GM18526 (cell line): ENCODE results near the gene PPP2R2B.

Experiments
- POLR2A ChIP-seq: IDR thresholded peaks from 3 replicates; pipeline ENCODE4 v1.6.1; 2011; ENCODE audit not compliant: insufficient read length; ENCODE audit errors: extremely low read depth

Gene PPP2R2B

DNA sequence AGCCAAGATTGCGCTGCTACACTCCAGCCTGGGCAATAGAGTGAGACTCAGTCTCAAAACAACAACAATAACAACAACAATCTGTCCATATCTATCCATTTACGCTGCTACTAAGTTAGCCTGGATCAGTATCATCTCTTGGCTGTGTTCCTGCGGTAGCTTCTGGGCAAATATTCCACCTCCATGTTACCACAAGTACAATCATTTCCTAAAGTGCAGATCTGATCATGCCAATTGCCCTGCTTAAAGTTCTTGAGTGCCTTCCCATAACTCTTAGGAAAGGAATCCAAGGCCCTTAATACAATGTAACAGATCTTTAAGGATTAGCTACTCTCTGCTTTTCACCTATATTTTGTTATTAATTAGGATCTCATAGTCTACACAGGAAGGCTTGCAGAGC, 15.4 kb upstream of the PPP2R2B start:
- TF ChIP-seq POLR2A = no peak

DNA sequence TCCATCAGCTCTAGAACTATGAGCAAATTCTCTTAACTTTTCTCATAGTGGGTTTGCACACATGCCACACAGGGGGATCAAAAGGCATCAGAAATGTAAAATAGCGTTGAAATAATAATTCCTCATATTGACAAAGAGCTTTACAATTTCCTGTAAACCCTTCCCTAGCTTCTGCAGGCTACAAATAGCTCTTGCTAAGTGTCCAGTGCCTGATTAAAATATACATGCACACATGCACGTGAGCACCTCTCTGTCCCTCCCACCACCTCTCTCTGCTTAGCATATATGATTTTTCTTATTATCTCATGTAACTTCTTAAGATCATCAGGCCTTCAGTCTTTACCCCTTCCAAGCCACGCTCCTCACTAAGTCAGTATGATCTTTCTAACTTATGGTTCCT, 13.7 kb upstream of the PPP2R2B start:
- TF ChIP-seq POLR2A = no peak

DNA sequence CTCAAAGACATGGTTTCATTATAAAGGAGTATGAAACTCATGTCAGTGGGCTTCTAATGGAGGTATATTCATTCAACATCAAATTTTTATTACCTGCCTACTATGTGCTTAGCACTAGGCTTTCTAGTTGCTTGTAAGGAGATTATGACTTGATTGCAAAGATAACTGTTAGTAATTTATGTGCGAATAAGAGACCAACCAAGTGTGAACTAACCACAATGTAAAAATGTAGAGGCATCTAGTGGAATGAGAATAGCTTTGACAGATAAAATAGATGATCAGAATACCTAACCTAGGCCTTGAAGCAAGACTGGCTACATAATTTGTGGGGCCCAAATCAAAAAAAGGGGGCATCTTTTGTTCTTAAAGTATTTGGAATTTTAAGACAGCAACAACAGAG, 13.0 kb upstream of the PPP2R2B start:
- no peak for TF ChIP-seq POLR2A

DNA sequence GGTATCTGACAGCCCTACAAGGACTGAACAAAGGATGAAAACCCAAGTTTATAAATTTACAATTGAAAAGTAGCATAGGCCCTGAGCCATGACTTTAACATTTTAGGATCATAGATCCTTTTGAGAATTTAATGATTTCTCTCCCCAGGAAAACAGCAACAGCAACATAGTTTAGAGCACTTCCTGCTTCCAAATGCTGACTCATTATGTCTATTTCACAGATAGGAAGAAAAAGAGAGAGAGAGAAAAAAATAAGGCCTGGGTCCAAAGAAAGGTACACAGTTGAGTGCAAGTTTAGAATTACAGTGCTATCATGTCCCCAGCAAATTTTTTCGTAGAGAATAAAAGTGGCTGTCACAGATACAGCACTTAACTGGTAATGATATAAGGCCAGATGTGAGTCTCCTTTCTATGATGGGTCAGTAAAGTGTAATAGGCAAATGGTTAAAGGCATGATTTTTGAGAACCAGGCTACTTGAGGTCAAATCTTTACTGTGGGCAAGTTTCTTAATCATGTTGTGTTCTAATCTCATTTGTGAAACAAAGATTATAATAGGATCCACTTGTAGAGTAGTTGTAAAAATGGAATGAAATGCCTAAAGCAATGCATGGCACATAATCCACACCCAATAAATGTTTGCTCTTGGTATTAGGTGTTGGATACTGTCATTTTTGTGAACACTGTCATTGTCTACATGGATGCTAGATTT, 12.3 kb upstream of the PPP2R2B start:
- no peak for TF ChIP-seq POLR2A

DNA sequence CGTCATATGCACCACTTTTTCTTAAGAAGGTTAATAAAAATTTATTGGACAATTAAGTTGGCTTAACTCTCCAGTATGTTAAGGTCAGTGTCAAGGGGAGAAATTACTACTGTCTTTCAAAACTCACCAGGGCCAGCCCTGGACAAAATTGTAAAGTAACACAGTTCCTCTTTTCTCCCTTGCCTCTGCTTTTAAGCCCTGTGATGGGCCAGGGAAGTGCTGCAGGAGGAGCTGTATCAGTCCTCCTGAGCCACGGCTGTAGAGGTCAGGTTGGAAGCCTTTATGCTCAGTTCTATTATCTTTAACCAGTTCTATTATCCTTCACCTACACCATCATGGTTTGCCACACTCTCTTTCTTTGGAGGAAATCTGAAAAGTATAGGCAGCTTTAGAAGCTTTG, 11.5 kb upstream of the PPP2R2B start:
- no peak for TF ChIP-seq POLR2A

DNA sequence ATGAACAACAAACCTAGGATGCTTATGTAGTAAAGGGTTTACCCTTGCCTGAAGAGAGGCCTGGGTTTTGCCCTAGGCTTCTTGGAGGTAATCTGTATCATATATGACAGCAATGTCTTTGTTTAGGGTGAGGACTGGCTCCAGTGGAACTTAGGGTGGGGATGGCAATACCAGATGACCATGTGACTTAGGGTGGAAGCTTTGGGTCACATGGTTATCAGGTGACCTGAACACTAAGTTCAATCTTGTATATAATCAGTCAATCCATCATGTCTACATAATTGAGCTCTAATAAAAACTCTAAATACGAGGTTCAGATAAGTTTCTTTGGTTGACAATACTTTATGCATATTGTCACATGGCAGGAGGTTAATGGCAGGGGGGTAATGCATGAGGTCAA, 10.6 kb upstream of the PPP2R2B start:
- no peak for TF ChIP-seq POLR2A

DNA sequence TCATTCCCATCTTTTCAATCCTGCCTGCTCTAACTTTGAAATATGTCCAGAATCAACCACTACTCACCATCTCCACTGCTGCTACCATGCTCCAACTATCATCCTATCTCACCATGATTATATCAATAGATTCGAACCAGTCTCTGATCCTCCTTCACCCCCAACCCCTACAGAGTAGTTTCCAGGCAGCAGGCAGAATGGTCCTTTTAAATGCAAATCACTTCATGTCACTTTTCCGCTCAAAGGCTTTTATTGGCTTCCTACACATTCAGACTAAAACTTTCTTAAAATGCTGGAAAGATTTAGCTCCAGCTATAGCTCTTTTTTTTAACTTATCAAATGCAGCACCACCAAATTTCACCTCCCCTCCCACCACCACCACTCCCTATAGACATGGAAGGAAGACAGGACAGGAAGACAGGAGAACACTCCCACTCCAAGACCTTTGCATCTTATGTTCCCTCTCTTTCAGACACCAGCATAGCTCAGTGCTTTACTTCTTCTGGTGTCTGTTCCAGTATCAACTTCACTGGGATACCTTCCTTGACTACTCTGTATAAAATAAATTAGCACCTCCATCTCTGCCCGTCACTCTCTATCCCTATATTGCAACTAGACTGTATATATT, 9.9 kb upstream of the PPP2R2B start:
- TF ChIP-seq POLR2A = no peak

DNA sequence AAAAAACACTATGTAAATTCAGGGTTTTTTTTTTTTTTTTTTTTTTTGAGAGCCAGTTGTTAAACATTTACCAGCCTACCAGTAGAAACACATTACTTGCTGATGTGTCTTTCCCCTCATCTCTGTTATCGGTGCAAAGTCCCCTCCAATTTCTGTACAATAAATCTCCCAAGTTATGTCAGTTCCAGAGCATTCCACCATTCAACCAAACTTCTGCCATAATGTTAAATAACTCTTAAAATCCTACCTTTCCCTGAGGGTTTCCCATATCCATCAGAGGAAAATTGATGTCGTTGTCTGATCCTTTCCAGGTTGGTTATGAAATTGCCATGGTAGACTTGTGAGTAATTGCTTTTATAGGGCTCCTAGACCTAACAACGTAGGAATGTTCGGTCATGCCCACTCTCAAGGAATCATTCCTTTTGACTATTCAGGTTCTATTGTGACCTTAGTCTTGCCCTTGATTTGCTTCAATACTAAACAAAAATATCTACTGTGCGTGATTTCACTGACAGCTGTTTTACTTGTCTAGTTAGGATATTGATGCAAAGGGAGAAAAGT, 5.6 kb upstream of the PPP2R2B start:
- TF ChIP-seq POLR2A = no peak

DNA sequence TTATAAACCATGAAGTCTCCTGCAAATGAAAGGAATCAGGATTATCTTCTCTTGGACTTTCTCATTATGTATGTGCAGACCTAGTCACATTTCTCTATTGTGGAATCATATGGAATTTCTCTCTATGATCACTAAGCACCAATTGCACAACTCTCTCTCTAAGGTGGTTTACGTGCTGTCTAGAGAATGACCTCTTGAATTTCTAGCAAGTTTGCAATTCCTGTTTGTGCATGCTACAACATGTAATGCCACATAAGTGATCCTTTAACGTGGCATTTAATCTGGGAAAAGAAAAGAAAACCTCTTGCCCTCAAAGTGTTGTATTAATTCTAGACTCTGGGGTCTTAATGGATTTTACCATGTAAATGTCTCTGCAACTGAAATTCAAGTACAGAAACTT, 5.0 kb upstream of the PPP2R2B start:
- no peak for TF ChIP-seq POLR2A

DNA sequence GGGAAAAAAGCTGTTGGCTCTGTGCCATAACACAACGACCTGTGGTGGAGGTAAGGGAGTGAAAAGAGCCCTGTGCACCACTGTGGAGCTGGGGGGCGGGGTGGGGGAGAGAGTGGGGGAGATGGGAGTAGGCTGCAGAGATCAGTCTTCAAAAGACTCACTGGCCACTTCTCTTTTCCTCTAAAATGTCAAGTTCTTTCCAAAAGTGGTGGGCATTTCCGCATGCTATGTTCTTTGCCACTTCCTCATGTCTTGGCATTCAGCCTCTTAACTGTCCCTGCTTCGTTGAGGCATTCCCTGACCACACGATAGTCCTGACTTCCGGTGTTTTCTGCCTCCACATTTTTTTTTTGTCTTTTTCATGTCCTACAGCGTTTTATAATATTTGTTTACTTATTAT, 2.4 kb upstream of the PPP2R2B start:
- TF ChIP-seq POLR2A = no peak

DNA sequence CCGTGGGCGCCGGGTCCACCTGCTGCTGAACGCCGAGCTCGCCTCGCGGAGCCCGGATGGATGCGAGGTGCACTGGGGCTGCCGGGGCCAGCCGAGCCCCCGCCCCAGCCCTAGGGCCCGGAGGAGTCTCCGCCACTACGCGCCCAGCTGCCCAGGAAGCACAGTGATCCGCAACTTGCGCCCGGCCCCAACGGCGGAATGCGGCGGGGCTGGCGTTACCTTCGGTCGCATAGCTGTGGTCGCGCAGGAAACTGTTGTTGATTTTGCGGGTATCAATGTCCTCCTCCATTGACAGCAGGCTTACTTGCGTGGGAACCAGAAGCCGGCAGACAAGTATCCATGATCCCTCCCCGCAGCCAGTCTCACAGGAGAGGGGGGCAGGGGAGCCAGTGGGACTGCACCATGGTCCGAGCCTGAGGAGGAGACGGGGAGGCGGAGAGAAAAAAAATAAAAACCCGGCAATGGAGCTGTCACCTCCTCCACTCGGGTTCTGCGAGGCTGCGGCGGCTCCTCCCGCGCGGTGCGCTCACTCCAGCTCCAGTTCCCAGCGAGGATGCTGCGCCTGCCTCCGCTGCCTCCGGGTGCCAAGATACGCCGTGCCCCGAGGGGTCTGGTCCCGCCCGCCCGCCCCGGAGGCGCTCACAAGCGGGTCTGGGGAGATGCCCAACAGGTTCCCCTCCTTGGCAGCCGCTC, 628 bp downstream of the PPP2R2B start:
- TF ChIP-seq POLR2A = no peak

DNA sequence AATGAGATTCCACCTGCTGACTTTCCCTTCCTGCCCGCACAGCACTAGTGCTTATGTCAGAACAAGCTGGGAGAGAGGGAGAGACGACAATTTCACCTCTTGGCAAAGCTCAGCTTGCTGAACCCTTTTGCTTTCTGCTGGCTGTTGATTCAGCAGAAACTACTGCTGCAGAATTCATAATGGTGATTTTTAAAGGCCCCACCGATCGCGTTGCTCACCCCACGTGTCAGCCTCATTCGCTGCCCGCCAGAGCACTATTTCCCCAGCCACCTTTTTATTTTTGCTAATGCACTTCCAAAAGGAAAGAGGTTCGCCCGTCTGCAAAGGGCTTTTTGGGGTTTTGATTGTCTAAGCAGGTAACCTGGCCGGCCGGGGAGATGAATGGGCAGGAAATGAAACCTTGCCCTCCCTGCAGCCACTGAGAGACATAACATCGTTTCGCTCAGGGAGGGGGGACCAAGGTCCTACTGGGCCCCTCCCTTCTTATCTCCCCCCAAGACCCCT, 1.3 kb downstream of the PPP2R2B start:
- TF ChIP-seq POLR2A = no peak

DNA sequence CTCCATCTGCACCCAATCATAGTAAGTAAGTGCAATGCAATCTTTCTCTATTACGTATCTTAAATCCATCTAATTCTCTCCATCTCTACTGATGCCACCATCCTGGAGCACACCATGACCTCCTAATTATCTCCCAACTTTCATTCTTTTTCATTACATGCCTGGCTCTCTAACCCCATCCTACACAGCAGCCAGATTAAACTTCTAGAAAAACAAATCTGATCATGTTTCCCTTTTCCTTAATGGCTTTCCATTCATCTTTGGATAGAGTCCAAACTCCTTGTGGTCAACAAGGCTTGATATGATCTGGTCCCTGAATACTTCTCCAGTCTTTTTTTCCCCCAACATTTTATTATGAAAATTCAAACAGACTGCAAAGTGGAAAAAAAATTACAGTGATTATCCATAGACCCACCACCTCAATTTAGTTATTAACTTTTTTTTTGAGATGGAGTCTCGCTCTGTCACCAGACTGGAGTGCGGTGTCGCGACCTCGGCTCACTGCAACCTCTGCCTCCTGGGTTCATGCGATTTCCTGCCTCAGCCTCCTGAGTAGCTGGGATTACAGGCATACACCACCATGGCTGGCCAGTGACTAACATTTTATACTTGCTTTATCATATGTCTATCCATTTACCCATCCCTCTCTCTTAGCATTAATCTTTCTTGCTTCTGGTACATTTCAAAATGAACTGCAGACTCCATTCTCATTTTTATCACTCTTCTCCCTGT, 5.2 kb downstream of the PPP2R2B start:
- no peak for TF ChIP-seq POLR2A

DNA sequence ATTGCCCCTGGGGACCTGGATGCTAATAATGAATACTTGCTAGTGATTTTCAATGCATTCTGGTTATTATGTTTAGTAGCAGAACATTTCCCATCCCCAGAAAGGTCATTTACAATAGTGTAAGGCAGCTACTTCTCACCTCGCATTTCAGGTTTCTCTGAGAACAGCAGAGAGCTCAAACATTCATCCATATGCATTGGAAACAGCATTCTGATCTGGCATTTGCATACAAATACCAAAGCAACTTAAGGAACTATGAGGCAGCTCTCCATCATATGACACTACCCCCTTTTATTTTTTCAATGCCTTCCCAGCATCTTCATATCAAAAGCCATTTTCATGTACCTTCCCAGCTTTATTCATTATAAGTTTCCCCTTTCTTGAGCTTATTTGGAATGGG, 6.4 kb downstream of the PPP2R2B start:
- no peak for TF ChIP-seq POLR2A

DNA sequence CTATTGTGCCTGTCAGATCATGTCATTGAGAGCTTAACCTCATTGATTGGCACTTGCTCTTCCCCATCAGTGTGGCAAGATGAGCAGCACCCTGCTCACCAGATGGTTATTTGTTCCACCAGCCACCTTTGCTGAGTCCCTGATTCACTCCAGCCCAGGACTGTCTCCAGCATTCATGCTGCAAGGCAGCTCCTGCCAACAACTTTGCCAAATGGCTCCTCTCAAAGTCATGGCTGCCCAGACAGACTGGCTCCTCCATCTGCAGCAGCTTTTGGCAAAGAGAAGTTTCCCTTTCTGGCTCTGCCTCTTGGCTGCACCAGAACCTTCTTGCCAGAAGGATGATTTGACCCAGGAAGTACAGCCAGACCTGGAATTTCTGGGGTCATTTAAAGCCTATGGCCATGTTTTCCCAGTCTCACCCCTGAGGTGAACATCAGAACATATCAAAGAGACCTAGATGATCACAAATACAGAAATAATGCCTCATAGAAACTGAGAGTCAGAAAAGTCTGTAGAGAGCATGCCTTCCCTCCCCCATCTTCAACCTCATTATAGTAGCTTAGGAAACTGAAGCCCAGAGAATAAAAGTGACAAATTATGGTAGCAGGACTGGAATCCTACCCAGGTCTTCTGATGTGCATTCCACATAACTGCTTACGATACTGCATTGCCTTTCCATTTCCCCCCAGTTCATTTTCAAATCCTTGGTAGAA, 10.4 kb downstream of the PPP2R2B start:
- TF ChIP-seq POLR2A = no peak
